NOMO-1 (cell line): ENCODE data around the gene CTNNA2.

ENCODE experiments used
- DNase-seq, 2 experiments: peaks; one replicate each; lab custom pipeline; 2025; ENCODE audit not compliant: unreplicated experiment in 2 of 2; lab: John Stamatoyannopoulos, UW

The CTNNA2 gene

GRCh38 chr2:79700651-79701050 lies 187.8 kb downstream of the CTNNA2 start:
- no peak for DNase-seq

DNA sequence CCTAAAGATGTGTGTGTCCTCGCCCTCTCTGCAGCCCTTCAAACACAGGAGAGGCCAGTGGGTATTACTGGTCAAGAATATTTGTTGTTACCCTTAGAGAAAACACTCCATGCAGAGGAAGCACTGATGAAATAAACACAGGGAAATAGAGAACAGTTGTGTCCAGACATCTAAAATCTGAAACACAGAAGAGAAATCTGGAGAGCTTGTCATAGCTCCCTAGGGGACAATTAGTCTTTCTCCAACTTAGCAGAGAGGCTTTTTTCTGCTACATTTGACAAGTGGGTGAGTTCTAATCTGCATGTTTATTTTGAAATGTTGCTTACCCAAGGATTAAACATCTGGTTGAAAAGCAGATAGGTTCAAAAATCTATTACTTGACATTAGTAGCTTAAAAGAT lies 190.1 kb downstream of the CTNNA2 start:
- DNase-seq, result no peak

GRCh38 chr2:79711098-79711497 lies 198.2 kb downstream of the CTNNA2 start:
- no peak for DNase-seq

DNA sequence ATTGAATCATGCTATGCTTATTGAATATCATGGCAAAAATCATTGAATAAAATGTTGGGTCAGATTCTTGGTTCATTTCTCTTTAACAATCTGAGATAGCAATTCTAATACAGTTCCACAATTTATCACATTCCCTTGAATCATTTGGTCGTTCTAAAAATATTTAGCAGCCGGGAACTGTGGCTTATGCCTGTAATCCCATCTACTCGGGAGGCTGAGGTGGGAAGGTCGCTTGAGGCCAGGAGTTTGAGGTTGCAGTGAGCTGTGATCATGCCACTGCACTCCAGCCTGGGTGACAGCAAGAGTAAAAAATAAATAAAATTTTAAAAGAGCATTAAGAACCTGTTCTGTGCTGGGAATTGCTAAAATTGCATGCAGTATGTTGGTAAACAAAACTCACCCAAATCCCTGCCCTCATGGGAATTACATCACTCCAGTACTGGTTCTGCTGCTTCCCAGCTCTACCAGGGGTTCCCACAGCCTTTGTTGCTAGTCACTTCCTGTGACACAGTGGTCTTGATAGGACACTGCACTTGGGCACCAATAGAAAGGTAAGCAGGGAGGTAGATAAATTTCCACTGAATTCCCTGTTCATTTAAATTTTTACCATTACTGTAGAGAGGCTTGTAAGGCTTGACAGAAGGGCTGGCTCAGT lies 200.4 kb downstream of the CTNNA2 start:
- no peak for DNase-seq

DNA sequence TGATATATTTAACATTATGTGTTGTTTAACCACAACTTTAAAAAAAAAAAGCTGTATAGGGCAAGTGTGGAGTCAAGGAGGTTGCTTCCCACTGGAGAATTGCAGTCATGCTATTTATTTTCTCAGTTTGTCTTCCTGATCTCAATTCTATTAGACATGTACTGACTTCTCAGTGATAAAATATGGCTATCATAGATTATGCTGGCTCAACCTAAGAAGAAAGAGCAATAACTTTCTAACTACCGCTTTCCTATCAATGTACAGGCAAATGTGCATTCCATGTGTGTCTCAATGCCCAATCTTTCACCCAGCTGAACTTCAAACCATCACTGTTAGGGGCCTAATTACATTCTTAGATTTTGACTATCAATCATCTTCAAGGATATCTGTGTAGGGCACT lies 201.4 kb downstream of the CTNNA2 start:
- DNase-seq, result no peak

- no peak for DNase-seq
Measured at GRCh38 chr2:79715338-79715737, 202.5 kb downstream of the CTNNA2 start.

DNA sequence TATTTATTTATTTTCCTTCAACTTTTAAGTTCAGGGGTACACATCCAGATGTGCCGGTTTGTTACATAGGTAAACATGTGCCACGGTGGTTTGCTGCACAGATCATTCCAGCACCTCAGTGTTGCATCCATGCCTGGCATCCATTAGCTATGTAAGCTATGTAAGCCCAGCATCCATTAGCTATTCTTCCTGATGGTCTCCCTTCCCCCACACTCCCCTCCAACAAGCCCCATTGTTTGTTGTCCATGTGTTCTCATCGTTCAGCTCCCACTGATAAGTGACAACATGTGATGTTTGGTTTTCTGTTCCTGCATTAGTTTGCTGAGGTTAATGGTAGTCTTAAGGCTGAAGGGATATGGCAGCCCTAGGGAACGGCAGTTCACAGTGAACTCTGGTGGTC lies 203.4 kb downstream of the CTNNA2 start:
- no peak for DNase-seq

- no peak for DNase-seq
Measured at GRCh38 chr2:79717364-79718007, 204.6 kb downstream of the CTNNA2 start.

DNA sequence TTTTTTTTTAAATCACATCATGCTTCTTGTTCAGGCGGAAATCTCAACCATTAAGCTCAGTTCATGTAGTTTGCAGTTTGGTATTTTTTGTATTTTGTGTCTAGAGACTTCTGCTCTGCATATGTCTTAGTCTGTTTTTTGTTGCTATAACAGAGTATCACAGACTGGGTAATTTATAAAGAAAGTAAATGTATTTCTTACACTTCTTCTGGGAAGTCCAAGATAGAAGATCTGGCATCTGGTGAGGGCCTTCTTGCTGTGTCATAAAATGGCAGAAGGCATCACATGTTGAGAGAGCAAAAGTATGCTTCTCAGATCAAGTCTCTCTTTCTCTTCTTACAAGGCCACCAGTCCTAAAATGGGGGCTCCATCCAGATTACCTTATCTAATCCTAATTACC lies 208.2 kb downstream of the CTNNA2 start:
- DNase-seq, result no peak

- no peak for DNase-seq
Measured at GRCh38 chr2:79721966-79722365, 209.1 kb downstream of the CTNNA2 start.

DNA sequence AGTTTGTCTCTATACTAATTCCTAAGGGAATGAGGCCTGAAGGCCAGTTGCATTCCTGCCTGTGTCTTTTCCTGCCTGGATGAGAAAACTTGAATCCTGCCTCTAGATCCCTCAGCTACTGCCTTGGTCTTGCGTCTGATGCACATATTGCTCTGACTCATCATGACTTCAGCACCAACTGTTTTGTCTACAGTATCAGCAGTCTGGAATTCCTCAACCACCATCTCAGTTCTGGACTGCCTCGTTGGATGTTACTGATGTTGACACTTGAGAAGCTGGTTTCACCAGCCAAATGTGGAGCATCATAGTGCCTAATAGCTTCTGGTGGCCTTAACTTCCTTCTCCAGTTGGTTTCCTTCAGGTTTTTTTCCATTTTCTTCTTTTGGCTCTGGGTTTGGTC lies 211.0 kb downstream of the CTNNA2 start:
- DNase-seq, result no peak

DNA sequence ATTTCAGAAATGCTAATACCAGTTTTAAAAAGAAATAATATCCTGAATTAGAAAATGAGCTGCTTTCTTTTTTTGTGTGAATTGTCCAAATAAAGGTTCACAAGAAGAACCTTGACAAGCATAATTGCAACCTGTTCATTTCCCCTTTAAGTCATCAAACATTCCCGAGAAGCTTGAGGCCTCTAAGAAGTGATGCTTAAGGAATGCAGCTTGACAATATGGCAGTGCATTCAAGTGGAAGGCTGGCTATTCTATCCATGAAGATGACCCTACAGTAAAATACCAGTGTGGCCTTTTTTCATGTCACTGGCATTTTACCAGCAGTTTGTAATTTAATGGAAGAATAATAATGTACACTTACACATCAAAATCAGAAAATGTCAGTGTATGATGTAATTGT lies 216.7 kb downstream of the CTNNA2 start:
- no peak for DNase-seq

GRCh38 chr2:79734518-79734917 lies 221.7 kb downstream of the CTNNA2 start:
- DNase-seq, result no peak

DNA sequence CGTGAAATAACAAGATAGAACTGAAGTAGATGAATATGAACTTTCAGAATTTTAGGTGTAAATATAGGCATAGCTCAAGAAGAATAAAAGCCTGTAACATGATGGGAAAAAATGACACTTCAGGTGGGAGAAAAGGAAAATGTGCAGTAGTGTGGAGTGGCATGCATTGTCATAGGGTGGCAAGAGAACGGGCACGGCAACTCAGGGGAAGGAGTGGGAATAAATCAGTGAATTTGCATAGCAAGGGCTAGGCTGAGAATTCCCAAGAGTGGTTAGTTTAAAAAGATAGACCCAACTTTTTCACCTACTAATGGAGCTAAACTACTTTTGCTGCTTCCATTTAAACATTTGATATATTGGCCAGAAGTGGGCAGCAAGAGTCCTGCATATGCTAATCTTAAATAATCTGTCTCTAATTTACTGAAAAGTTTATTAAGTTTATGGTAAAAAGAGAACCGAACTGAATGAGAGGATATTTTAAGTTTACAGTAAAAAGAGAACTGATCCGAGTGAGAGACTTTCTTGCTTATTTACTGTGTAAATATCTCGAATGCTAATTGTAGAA lies 228.1 kb downstream of the CTNNA2 start:
- no peak for DNase-seq

DNA sequence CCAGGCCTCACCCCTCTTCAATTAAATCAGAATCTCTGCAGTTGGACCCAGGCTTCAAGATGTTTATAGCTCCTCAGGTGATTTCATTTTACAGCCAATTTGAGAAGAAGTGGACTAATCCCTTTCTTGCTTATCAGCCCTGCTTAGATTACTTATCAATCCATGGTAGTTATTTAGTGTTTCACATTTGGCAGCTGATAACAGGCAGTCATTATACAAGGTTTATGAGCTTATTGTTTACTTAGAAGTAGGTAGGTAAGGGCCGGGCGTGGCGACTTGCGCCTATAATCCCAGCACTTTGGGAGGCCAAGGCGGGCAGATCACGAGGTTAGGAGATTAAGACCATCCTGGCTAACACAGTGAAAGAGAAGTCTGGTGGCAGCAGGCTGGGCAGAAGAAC lies 237.5 kb downstream of the CTNNA2 start:
- DNase-seq, result no peak

DNA sequence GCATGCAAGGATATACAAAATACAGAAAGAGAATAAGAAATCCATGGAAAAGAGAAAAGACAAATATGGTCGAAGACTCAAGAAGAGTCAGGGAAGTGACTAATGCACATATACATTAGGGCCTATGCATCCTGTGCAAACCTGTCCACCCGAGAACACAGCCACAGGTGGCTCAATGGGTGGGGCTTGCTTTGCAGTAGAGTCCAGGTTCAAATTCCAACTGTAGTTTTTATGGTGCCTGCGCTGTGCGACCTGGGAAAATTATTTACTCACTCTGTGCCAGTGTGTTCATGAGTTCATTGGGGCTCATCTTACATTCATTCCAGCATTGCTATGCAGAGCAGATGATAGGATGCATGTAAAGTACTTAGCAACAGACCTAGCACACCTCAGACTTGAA lies 244.7 kb downstream of the CTNNA2 start:
- DNase-seq, result no peak

GRCh38 chr2:79758042-79758441 lies 245.2 kb downstream of the CTNNA2 start:
- no peak for DNase-seq

DNA sequence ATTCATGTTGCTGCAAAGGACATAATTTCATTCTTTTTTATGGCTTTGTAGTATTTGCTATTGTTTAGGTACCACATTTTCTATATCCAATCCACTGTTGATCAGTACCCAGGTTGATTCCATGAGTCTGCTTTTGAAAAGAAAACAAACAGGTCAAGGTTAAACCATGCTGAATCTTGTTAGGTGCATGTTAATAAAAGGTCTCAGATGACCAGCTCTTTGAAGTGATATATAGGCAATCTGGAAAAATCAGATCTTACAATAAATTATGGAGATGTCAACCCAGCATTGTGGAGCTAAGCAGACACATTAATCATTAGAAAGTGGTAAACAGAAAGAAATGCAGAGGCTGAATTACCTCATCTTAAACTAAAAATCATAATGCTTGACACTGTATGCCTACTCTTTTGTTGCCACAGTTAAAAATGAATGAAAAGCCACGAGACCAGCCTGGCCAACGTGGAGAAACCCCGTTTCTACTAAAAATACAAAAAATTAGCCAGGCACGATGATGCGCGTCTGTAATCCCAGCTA lies 246.0 kb downstream of the CTNNA2 start:
- no peak for DNase-seq

DNA sequence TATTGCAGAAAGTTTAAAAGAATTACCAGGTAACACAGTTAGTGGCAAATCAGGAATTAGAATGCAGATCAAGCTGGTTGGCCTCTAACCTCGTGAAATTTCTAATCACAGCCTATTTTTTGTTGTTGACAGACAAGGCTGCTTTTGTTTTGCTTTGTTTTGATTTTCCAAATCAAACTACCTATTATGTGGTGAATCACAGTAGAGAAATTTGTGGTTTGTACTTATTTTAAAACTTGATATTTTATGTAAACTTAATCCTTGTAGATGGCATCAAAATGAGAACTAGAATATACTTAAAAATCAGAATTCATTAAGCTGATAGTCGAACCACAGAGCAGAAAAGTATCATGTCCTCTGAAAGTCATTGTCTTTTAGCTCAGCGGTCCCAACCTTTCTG lies 258.1 kb downstream of the CTNNA2 start:
- no peak for DNase-seq

DNA sequence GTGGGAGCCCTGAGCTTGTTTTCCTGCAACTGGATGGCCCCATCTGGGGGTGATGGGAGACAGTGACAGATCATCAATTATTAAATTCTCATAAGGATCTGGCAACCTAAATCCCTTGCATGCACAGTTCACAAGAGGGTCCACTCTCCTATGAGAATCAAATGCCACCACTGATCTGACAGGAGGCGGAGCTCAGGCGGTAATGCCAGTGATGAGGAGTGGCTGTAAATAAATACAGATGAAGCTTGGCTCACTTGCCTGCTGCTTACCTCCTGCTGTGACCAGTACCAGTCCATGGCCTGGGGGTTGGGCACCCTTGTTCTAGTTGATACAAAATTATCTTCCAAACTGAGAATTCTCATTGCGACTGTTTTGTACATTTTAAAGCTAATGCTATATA lies 258.6 kb downstream of the CTNNA2 start:
- DNase-seq, result no peak

- no peak for DNase-seq
Measured at GRCh38 chr2:79774016-79774415, 261.2 kb downstream of the CTNNA2 start.

- DNase-seq, result no peak
Measured at GRCh38 chr2:79776461-79776860, 263.6 kb downstream of the CTNNA2 start.
